GM19043 (cell line): Measurements from ENCODE around the gene EEPD1.

Source experiments
- ATAC-seq: cut with Tn5 transposase; IDR thresholded peaks from one replicate; pipeline ENCODE4 v1.9.1; 2021; ENCODE audit warnings: low read depth; ENCODE audit not compliant: unreplicated experiment

Gene EEPD1

DNA sequence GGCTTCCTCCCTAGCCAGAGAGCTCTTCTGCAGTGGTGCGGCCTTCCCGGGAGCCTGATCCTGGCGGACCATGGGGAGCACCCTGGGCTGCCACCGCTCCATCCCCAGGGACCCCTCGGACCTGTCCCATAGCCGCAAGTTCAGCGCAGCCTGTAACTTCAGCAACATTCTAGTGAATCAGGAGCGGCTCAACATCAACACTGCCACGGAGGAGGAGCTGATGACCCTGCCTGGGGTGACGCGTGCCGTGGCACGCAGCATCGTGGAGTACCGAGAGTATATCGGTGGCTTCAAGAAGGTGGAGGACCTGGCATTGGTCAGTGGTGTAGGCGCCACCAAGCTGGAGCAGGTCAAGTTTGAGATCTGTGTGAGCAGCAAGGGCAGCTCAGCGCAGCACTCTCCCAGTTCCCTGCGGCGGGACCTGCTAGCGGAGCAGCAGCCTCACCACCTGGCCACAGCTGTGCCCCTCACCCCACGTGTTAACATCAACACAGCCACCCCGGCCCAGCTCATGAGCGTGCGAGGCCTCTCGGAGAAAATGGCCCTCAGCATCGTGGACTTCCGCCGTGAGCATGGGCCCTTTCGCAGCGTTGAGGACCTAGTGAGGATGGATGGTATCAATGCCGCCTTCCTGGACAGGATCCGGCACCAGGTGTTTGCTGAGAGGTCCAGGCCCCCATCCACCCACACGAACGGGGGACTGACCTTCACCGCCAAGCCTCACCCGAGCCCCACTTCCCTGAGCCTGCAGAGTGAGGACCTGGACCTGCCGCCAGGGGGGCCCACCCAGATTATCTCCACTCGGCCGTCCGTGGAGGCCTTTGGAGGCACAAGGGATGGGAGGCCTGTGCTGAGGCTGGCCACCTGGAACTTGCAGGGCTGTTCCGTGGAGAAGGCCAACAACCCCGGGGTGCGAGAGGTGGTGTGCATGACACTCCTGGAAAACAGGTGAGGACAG, 1.5 kb downstream of the EEPD1 start:
- no peak for ATAC-seq

DNA sequence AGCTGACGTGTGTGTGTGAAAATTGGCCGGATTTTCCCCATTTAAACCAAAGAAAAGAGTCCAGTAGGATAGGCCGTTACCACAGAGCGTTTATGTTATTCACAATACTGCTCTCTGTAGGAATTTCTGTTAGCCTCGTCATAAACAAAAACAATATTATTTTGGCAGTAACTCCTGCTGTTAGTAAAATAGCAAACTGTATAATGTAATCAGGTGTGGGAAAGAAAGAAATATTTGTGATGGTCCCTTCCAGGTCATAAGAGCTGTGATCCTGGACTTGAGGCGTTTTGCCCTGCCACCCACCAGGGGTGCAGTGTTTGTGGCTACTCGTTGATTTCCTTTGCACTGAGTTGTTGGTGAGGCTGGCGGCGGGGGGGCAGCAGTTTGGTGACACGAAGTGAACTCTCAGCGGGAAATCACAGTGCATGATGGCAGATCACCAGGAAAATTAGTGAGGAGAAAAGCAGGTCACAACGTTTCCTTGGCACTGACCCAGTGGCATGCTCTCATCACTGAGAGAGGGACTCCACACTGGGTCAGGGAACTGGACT, 2.8 kb downstream of the EEPD1 start:
- no peak for ATAC-seq

DNA sequence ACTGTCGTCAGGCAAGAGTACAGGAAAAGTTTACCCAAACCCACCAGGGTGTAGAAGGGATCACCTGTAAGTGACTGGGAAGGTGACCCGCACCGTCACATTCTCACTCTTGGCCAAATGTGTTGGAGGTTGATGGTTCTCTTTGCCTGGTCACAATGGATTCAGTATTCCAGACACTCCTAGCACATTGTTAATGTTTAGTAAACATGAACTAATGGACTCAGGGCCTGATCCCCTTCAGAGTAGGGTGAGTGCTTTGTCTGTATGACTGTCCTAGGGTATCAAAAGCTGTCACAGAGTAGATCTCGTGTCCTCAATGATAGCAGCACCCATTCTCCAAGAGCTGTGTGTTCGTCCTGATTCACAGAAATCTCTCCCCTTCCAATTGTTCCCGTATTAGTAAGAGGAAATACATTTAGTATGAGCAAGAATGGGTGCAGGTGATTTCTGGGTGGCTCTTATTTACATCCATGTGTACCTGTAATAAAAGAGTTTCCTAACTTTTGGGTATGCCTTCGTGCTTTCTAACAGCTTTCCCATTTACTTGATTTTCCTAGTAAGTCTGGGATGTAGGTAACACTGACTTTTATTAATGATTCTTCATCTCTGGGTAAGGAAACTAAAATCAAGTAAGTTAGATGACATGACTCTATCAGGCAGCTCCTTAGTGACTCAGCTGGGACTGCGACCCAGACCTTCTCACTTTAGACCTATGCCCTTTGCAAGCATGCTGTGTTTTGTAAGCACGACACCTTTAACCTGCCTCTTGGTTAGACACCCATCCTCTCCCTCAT, 4.7 kb downstream of the EEPD1 start:
- ATAC-seq: no peak

DNA sequence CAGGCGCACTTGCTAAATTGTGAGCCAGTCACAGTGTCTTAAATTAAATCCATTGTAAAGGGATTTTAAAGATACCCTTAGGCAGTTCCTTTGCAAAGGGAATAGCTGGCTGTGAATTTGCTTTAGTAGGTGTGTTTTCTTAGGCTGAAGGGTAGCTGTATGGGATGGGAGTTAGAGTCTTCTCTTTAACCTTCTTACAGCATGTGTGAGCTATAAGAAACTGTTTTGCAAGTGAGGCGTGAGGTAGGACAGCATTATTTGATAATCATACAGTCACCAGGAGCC, 5.2 kb downstream of the EEPD1 start:
- no peak for ATAC-seq

DNA sequence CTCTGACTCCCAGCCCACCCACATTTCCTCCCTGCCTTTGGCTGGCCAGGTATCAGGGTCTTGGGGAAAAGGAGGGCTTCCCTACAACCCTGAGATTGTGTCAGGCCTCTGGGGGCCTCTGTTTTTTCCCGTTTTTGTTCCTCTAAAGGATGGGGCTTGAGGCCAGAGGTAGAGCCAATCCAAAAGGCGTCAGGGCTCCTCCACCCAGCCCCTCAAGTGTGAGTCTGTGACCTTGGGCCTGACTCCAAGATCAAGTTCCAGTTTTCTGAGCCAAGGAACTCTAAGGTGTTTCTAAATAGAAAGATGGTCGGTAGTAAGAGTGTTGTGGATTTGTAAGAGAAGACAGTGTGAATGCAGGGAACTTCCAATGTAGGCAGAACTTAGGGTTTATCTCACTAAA, 6.6 kb downstream of the EEPD1 start:
- no peak for ATAC-seq

DNA sequence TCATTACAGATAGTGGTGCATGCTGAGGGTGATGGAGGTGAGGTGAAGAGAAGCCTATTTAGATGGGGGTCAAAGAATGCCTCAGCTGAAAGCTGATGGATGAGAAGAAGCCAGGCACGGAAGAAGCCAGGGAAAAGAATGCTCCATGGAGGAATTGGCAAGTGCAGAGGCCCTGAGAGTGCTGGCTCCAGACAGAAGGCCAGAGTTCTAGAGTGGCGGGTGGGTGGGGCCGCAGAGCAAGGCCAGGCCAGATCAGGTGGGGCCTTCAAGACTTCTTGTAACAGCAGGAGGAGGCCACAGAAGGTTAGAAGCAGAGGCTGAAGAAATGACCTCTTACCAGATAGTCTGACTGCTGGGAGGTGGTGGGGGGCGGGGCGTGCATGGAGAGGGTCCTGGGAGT, 7.3 kb downstream of the EEPD1 start:
- ATAC-seq: no peak

DNA sequence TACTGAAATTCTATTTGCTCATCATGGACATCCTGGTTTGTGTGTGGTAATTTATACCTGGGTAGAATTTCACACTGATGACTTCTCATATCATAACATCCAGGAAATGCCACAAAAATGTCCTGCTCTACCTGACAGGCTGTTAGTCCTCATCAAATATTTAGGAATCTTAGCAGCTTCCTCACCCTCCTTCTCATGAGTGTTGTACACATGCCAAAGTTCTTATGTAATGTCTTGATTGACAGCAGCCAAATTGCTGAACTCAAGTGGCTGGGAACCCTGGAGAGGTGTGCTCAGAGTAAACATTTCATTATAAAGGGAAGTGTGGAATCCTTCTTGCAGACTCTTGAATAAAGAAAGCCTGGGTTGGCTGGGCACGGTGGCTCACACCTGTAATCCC, 8.9 kb downstream of the EEPD1 start:
- no peak for ATAC-seq

DNA sequence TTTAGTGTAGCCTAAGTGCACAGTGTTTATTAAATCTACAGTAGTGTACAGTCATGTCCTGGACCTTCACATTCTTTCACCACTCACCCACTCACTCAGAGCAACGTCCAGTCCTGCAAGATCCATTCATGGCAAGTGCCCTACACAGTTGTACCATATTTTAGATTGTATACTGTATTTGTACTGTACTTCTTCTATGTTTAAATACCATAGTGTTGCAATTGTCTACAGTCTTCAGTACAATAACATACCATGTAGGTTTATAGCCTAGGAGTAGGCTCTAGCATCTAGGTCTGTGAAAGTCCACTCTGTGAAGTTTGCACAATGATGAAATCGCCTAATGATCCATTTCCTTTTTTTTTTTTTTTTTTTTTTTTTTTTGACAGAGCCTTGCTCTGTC, 12.0 kb downstream of the EEPD1 start:
- ATAC-seq: no peak

DNA sequence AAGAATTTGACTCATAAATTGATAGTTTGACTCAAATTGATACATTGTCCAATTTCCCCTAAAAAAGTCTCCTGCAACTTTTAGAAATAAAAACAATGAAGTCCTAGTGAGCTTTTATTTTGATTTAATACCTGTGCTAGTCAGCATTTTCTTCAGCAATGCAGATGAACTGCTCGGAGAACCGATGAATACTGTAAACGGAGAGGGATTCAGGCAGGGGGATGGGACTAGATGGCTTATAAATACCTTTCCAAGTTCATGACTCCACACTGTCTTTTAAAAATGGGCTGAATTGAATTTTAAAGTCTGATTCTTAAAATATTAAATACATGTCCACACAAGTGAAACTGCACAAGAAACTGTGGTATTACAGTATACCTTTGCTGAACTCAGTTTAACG, 12.7 kb downstream of the EEPD1 start:
- ATAC-seq: no peak

DNA sequence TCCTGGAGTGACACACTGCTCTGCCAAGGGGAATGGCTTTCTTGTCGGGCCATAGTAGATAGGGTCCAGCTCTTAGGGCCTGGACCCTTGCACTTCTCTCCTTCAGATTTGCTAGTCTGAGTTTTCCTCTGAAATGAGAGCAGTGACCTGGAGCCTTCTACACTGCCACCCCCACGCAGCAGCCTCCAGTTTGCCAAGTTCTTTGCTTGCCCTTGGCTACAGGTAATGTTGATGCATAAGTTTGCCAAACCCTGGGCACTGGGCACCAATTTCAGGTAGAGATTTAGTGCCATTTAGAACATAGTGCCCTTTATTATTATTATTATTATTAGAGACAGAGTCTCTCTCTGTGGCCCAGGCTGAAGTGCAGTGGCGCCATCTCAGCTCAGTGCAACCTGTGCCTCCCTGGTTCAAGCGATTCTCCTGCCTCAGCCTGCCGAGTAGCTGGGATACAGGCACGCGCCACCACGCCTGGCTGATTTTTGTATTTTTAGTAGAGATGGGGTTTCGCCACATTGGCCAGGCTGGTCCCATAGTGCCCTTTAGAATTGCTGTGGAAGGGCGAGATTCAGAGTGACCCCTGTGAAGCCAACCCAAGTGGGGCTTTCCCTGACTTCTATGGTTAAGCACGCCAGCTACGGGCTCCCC, 14.5 kb downstream of the EEPD1 start:
- no peak for ATAC-seq

DNA sequence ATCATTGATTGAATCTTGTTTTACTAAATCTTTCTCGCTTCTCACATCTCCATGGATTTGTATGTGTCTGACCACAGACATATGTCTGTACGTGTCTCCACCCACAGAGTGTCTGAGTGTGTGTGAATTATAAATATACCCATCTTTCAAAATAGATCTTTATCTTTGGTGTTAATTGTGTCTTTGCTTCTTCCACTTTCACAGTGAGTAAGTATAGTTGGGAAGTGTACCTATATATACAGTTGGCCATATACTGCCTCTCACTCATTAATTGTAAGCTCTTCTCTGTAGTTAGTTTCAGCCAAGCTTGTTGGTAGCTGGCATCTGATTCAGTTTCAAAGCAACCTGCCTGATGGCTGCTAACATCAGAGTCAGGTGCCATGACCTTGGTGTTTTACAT, 18.4 kb downstream of the EEPD1 start:
- ATAC-seq: no peak

DNA sequence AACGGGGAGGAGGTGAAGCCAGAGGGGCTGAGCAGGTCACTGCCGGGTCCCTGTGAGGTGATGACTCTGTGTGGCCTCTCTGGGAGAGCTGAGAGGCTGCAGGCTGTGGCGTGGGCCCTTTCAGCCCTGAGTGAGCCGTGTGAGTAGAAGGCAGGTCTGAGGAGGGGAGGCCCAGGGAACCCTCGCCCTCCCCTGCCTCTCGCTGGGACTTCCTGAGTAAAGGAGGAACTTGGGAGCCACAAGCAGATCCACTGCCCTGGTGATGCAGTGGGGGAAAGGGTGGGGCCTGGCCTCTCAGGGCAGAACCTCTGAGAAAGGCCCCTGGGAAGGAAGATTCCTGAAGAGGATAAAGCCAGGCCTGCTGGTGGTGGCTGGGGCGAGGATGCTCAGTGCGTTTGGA, 22.8 kb downstream of the EEPD1 start:
- ATAC-seq: no peak

DNA sequence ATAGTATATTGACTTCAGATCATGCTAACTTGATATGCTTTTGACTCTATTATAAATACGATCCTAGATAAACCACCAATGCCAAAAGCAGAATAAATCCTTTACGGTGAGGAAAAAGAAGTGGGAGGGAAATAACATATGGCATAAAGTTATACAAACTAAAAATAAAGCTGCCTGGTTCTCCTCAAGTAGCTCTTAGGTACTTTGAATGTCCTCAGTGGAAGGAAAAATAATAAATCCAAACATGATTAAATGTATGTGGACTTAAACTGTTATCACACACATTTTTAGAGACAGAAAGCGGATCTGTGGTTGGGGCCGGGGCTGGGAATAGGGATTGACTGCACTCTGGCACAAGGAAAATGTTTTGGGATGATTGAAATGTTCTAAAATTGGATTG, 23.6 kb downstream of the EEPD1 start:
- ATAC-seq: no peak

DNA sequence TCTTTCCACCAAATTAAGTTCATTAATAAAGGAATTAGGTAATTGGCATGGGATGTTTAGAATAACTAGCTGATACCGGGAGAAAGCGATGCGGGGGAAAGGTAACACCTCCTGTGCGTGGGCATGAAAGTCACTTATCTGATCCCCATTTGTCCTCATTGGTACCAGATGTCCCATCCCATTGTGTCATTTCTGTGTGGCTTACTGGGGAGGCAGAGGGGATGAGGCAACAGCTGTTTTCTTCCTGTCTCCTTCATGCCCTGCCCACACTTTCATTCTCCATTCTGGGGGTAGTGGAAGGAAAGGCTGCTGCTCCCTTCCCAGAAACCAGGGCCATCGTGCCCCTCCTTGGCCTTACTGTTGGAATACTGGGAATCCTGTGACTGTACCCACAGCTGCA, 27.1 kb downstream of the EEPD1 start:
- no peak for ATAC-seq

DNA sequence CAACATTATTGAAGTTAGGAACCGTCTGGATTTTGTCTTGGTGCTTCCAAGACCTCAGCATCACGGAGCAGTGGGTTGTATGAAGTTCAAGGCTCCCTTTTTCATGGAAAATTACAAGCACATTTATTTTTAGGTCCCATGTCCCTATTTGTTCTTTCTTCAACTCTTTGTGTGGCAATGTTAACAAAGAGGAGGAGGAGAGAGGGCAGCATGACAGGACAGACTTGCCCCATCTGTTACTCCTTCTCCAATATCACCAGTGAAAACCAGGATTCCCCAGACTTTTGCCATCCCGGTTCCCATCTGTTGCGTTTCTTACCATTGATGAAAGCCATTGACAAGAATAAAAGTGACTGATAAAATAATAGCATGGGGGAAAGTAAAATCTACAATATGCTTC, 28.6 kb downstream of the EEPD1 start:
- ATAC-seq: no peak

DNA sequence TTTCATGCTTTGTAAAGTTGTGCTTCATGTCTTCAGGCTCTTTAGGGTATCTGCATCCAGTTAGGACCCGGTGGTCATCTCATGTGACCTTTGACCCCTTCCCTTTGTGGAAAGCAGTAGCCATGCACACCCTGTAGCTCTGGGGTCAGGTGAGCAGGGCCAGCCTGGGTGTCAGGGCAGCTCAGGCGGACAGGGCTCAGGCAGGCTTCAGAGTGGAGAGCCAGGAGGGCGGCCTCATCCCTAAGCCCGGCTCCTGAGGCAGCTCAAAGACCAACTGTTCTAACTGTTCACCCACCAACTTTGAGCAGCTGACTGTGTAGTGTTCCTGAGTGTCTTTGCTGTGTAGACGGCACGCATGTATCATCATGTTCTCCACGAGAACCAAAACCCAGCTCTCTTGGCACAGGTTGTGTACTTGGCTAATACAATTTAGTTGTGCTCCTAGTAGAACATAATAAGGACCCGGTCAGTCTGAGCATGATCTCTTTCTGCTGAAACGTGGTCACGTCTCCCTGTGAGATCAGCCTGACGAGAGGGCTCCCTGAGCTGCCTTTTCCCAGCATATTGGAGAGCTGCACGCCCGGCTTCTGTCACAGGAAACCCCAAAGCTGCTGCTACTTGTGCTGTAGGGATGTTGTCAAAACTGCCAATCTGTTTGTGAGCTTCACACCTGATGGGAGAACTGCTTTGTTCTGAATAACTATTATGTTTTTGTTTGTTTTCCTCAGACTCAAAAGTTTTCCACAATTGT, 30.0 kb downstream of the EEPD1 start:
- ATAC-seq: no peak

DNA sequence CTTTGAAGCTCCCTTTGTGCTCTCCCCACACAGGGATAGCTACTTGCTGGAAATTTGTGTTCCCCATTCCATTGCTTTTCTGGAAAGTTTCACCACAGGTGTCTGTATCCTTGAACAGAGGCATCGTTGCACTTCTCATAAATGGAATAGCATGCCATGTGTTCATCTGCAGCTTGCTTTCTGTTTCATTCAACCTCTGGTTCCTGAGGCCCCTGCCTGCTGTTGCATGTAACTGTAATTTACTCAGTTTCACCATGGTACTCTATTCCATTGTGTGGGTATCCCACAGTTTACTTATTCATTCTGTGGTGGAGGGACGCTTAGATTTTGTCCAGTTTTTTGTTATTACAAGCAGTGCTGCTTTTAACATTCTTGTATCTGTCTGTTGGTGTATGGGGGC, 32.0 kb downstream of the EEPD1 start:
- no peak for ATAC-seq

DNA sequence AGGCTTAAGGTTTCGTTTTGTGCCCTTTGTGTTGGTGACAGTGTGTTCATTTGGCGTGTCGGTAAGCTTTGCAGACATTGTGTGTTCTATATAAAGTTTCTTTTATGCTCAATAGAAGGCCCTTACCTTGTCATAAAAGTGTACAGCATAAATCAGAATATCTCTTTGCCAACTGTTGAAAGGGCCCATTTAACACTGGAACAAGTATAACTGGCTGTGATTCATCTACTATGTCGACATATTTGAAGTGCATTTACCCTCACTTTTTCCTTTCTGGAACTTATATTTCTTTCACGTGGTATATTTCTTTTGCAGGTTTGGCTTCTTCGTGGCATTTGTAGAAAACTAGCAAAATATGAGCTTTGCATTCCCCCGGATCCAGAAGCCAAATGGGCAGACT, 32.7 kb downstream of the EEPD1 start:
- no peak for ATAC-seq

DNA sequence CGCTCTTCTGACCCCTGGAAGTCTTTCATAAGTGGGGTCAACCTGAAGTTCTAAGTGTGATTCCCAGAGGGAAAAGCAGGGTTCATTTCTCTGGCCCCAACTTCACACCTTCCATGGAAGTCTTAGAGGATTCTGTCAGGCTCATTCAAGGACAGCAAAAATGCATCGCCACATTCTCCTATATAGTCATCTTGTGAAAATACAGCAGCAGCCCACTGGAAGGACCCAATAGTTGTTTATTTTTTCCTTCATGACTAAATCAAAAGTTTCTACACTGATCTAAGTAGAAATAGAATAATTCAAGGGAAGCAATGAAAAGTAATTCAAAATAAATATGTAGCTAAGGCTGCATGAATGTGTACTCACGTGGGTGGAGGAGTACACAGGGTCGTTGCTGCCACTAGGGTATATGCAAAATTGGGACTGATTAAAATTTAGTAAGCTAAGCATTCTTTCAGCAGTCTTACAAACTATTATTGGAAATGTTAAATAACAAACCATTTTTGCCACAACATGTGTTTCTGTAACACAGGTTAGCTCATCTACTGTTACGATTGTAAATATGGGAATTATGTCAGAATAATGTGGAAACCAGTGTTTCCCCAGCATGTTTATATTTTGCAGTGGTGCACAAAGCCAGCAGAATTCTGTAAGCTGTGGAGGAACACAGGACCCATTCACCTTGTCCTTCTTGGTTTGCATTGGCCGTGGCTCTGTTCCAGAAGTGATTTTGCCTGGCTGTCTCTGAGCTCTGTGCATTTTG, 33.5 kb downstream of the EEPD1 start:
- no peak for ATAC-seq

DNA sequence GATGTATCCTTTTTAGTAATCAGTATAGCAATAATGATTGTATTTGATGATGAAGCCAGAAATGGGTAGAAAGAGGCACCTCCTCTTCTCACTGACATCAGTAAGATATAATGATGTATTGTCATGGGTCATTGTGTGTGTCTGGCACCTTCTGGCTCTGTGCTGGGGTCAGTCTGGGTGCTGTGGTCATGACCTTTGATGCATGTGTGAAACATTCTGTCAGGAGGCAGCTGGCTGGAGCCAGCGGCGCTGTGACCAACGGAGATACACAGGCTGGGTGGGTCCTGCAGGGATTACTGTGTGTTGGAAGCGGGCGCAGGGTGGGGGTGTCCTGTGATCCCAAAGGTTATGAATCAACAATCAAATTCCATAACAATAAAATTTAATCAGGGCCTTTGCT, 35.2 kb downstream of the EEPD1 start:
- ATAC-seq: no peak
